Uterus (tissue), 4 donors: ENCODE data around the gene VAV3. TPM values are rescaled to one million over a fixed set of nuclear protein-coding genes. Genes with fewer than 3 reads are reported as not detected.

Source experiments
- DNase-seq, 2 donors: peaks; one replicate each; pipeline ENCODE4 v3.0.0-alpha.2; 2019 to 2020
- H3K27ac ChIP-seq, 2 donors: fragments of 200-600 bp; sonication (generic); 1 replicate in 1 of 2; 2 replicates in 1 of 2; pipeline ENCODE4 v1.5.1; 2016 to 2018
- H3K27me3 ChIP-seq, 2 donors: fragments of 200-600 bp; sonication (generic); one replicate each; pipeline ENCODE4 v1.5.1; 2018 to 2019; ENCODE audit warnings: control low read depth in 1 of 2
- H3K36me3 ChIP-seq, 2 donors: fragments of 200-600 bp; sonication (generic); one replicate each; pipeline ENCODE4 v1.5.1; 2019; ENCODE audit warnings: control low read depth in 1 of 2
- H3K4me1 ChIP-seq, 2 donors: fragments of 200-600 bp; sonication (generic); one replicate each; pipeline ENCODE4 v1.5.1; 2018 to 2019; ENCODE audit warnings: control low read depth in 1 of 2
- H3K4me3 ChIP-seq, 2 donors: fragments of 200-600 bp; sonication (generic); 1 replicate in 1 of 2; 2 replicates in 1 of 2; pipeline ENCODE4 v1.5.1; 2018 to 2019; ENCODE audit warnings: mild to moderate bottlenecking in 1 of 2
- H3K9me3 ChIP-seq, 2 donors: fragments of 200-600 bp; sonication (generic); one replicate each; pipeline ENCODE4 v1.5.1; 2019; ENCODE audit warnings: control low read depth in 1 of 2
- CTCF ChIP-seq, 4 experiments: fragments of 200-600 bp in 2 of 4; fragments of 450-650 bp in 2 of 4; sonication (generic) in 2 of 4; IDR thresholded peaks; one replicate each; pipeline ENCODE4 v1.5.1; 2016 to 2019; ENCODE audit warnings: antibody characterized with exemption in 4 of 4, mild to moderate bottlenecking in 2 of 4, moderate library complexity in 1 of 4
- POLR2A ChIP-seq, 2 donors: fragments of 450-650 bp; IDR thresholded peaks; one replicate each; pipeline ENCODE4 v1.6.1; 2016; ENCODE audit warnings: antibody characterized with exemption in 2 of 2, mild to moderate bottlenecking in 1 of 2, moderate library complexity in 1 of 2
- intact Hi-C: fragments of 100-400 bp; cut with DNase I; formaldehyde crosslinking; loops from one replicate; pipeline ENCODE4 v1.15.1; 2023; ENCODE audit warnings: low total_unique reads
- total RNA-seq, 4 donors: library from RNA; depleted of rRNA in 3 of 4; stranded (reverse); fragments of >200 nt in 3 of 4; gene quantifications; one replicate each; pipeline versions ENCODE4 v1.1.0 to v1.2.4, GENCODE V29; 2014 to 2023
- donor health status: DM: yes; HTN: yes; CAD: no.

The VAV3 gene
- total RNA-seq, 4 donors from 2014 or later, result 0.88 to 22.5 (median 8.6) TPM

GRCh38 chr1:107760065-107760464 is 204.9 kb downstream of the VAV3 start:
- DNase-seq, result no peak
- Histone ChIP-seq H3K4me1 (no peaks in the 10 kb centered on the region), H3K4me3 (no peak overlapping the region), H3K27ac (no peak overlapping the region), H3K9me3 (no peaks in the 10 kb centered on the region), H3K36me3 (no peaks in the 10 kb centered on the region), H3K27me3 (no peaks in the 10 kb centered on the region)
- intact Hi-C loops, result no loop called here
- TF ChIP-seq POLR2A (IDR thresholded peaks at IDR 0.05), result no peak
- TF ChIP-seq CTCF (IDR thresholded peaks at IDR 0.05), result no peak

- TF ChIP-seq POLR2A (IDR thresholded peaks at IDR 0.05), result no peak
- peak; percentile 24 to 63 (median 56) for TF ChIP-seq CTCF (IDR thresholded peaks at IDR 0.05)
These were observed 214.5 kb downstream of the VAV3 start for GRCh38 chr1:107750364-107750959.

GRCh38 chr1:107748531-107748930 is 216.4 kb downstream of the VAV3 start:
- no peaks in the 10 kb centered on the region for H3K4me1 ChIP-seq
- H3K4me3 ChIP-seq, result no peak overlapping the region
- intact Hi-C loops, result no loop called here
- no peak overlapping the region for H3K27ac ChIP-seq
- H3K27me3 ChIP-seq, result no peaks in the 10 kb centered on the region
- H3K36me3 ChIP-seq, result no peaks in the 10 kb centered on the region
- no peak for DNase-seq
- TF ChIP-seq CTCF (IDR thresholded peaks at IDR 0.05) (peak; percentile 25 to 36 (median 32)), POLR2A (IDR thresholded peaks at IDR 0.05) (no peak)
- no peaks in the 10 kb centered on the region for H3K9me3 ChIP-seq

More at GRCh38 chr1:107750364-107750959, 214.5 kb downstream of the VAV3 start:
- peak; percentile 41 to 66 for DNase-seq
- Histone ChIP-seq H3K27me3 (no peaks in the 10 kb centered on the region), H3K4me3 (no peak overlapping the region), H3K27ac (no peak overlapping the region), H3K9me3 (no peaks in the 10 kb centered on the region), H3K4me1 (no peaks in the 10 kb centered on the region), H3K36me3 (no peaks in the 10 kb centered on the region)
- intact Hi-C loops, result no loop called here

- no peak overlapping the region for H3K27ac ChIP-seq
- H3K36me3 ChIP-seq, result no peaks in the 10 kb centered on the region
- no peaks in the 10 kb centered on the region for H3K4me1 ChIP-seq
- intact Hi-C loops, result no loop called here
- TF ChIP-seq POLR2A (IDR thresholded peaks at IDR 0.05) (no peak), CTCF (IDR thresholded peaks at IDR 0.05) (no peak)
- H3K4me3 ChIP-seq, result no peak overlapping the region
- H3K27me3 ChIP-seq, result no peaks in the 10 kb centered on the region
- H3K9me3 ChIP-seq, result no peaks in the 10 kb centered on the region
- no peak for DNase-seq
These were observed 223.7 kb downstream of the VAV3 start for GRCh38 chr1:107741242-107741641.

GRCh38 chr1:107740579-107740978 is 224.4 kb downstream of the VAV3 start:
- Histone ChIP-seq H3K27ac (no peak overlapping the region), H3K36me3 (no peaks in the 10 kb centered on the region), H3K27me3 (no peaks in the 10 kb centered on the region), H3K9me3 (no peaks in the 10 kb centered on the region), H3K4me3 (no peak overlapping the region), H3K4me1 (no peaks in the 10 kb centered on the region)
- no peak for TF ChIP-seq CTCF (IDR thresholded peaks at IDR 0.05)
- no peak for TF ChIP-seq POLR2A (IDR thresholded peaks at IDR 0.05)
- intact Hi-C loops, result no loop called here
- no peak for DNase-seq
